HepG2 (cell line): ENCODE measurements around the gene KIF13A. TPM values are rescaled to one million over a fixed set of nuclear protein-coding genes. Genes with fewer than 3 reads are reported as not detected.

ENCODE experiments used
- CENPX ChIP-seq: sonication (generic); formaldehyde crosslinking; IDR thresholded peaks from 2 replicates; pipeline ENCODE4 v1.9.0; 2021; ENCODE audit warnings: mild to moderate bottlenecking, missing genetic modification reagents, moderate library complexity
- IKZF4 ChIP-seq: sonication (generic); formaldehyde crosslinking; IDR thresholded peaks from 2 replicates; pipeline ENCODE4 v1.5.1; 2020; ENCODE audit warnings: borderline replicate concordance, mild to moderate bottlenecking, low read depth, missing genetic modification reagents; ENCODE audit errors: not compliant biosample characterization
- MAFF ChIP-seq: IDR thresholded peaks from 2 replicates; pipeline ENCODE4 v1.6.1; 2011; ENCODE audit warnings: low read depth, low read length, improper control_type of control experiment
- TBP ChIP-seq: sonication (generic); formaldehyde crosslinking; IDR thresholded peaks from 2 replicates; pipeline ENCODE4 v1.5.0; 2020; ENCODE audit warnings: missing genetic modification reagents
- WIZ ChIP-seq: sonication (generic); formaldehyde crosslinking; IDR thresholded peaks from 2 replicates; pipeline ENCODE4 v1.5.1; 2020; ENCODE audit warnings: mild to moderate bottlenecking, missing genetic modification reagents
- ZNF292 ChIP-seq: sonication (generic); formaldehyde crosslinking; IDR thresholded peaks from 2 replicates; pipeline ENCODE4 v1.8.1; 2022; ENCODE audit warnings: mild to moderate bottlenecking, low read depth, missing genetic modification reagents, borderline replicate concordance
- polyA plus RNA-seq, 8 experiments: library from polyadenylated mRNA; depleted of rRNA in 3 of 8; stranded (reverse) in 7 of 8; unstranded in 1 of 8; fragments of >200 nt; fragmentation: Illumina TruSeq in 4 of 8; extraction: Trizol in 4 of 8; gene quantifications; 2 replicates each; pipeline versions ENCODE4 v1.2.1 to v1.2.3, GENCODE V29; 2011 to 2016; ENCODE audit warnings: low read depth in 4 of 8, missing spikeins in 1 of 8, mixed read lengths in 1 of 8; ENCODE audit not compliant: insufficient read depth in 1 of 8
- total RNA-seq, 5 experiments: library from RNA; depleted of rRNA; stranded (reverse); fragments of >200 nt; fragmentation: Illumina TruSeq; extraction: Trizol; gene quantifications; 2 replicates each; pipeline ENCODE4 v1.2.3, GENCODE V29; 2016; ENCODE audit warnings: low read depth in 1 of 5
- TF ChIP-seq, protein P1 (sequence below): sonication (generic); formaldehyde crosslinking; IDR thresholded peaks from 2 replicates; pipeline ENCODE4 v1.5.0; 2020; ENCODE audit warnings: mild to moderate bottlenecking, missing genetic modification reagents, borderline replicate concordance
- TF ChIP-seq, protein P2 (sequence below): sonication (generic); formaldehyde crosslinking; IDR thresholded peaks from 2 replicates; pipeline ENCODE4 v1.4.0; 2020; ENCODE audit warnings: missing genetic modification reagents
- TF ChIP-seq, protein P3 (sequence below): sonication (generic); formaldehyde crosslinking; IDR thresholded peaks from 2 replicates; pipeline ENCODE4 v1.8.1; 2023; ENCODE audit warnings: mild to moderate bottlenecking, missing genetic modification reagents

Gene KIF13A
- total and polyA plus RNA-seq, 2 of the 13 experiments (the other 11 are each of a cell fraction or from before 2014, with no cell fraction given) = 21.1 to 37.2 TPM

DNA sequence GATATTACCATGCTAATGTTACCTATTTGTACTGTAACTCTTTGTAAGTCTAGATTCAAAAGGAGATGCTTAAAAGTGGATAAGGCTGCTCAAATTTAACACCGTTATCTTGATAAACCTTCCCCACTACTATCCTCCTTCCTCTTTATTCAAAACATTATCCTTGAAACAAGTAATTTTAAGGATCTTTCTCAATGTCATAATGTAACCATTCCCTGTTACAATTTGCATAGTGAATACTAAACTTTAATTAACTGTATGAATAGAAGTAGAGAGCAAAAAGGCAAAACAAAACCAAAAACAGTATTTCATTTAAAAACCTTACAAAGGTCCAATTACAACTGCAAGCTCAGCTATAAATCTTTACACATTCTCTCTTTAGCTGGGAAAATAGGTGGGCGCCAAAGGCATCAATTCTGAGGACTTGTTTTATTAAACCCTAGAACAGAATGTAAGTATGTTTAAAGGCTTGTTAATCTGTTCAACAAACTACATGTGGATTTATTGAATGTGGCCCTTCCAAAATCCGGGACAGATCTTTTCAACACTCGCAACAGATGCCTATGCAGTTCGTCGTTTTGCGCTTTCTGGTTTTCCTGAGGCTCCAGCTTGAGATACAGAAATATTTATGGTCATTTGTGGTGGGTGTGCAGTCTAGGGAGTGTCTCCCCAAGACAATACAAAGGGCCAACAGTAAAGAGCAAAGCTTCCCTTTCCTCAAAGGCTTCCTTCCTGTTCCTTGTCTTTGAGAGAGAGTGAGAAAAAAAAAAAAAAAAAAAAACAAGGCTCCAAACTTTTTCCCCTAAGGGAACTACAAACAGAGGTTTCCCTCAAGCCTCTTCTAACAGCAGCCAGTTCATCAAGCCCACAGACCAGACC lies 15.1 kb downstream of the KIF13A start (continued):
- TF ChIP-seq, protein P1, sequence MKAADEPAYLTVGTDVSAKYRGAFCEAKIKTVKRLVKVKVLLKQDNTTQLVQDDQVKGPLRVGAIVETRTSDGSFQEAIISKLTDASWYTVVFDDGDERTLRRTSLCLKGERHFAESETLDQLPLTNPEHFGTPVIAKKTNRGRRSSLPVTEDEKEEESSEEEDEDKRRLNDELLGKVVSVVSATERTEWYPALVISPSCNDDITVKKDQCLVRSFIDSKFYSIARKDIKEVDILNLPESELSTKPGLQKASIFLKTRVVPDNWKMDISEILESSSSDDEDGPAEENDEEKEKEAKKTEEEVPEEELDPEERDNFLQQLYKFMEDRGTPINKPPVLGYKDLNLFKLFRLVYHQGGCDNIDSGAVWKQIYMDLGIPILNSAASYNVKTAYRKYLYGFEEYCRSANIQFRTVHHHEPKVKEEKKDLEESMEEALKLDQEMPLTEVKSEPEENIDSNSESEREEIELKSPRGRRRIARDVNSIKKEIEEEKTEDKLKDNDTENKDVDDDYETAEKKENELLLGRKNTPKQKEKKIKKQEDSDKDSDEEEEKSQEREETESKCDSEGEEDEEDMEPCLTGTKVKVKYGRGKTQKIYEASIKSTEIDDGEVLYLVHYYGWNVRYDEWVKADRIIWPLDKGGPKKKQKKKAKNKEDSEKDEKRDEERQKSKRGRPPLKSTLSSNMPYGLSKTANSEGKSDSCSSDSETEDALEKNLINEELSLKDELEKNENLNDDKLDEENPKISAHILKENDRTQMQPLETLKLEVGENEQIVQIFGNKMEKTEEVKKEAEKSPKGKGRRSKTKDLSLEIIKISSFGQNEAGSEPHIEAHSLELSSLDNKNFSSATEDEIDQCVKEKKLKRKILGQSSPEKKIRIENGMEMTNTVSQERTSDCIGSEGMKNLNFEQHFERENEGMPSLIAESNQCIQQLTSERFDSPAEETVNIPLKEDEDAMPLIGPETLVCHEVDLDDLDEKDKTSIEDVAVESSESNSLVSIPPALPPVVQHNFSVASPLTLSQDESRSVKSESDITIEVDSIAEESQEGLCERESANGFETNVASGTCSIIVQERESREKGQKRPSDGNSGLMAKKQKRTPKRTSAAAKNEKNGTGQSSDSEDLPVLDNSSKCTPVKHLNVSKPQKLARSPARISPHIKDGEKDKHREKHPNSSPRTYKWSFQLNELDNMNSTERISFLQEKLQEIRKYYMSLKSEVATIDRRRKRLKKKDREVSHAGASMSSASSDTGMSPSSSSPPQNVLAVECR (CRISPR knock-in tag) = no peak
- TF ChIP-seq WIZ (CRISPR knock-in tag) (no peak), TBP (CRISPR knock-in tag) (no peak), MAFF (0 out of 2 replicates have a peak, but pooled peaks have one; percentile 17), CENPX (CRISPR knock-in tag) (no peak), IKZF4 (no peak), ZNF292 (CRISPR knock-in tag) (no peak)
- TF ChIP-seq, protein P2, sequence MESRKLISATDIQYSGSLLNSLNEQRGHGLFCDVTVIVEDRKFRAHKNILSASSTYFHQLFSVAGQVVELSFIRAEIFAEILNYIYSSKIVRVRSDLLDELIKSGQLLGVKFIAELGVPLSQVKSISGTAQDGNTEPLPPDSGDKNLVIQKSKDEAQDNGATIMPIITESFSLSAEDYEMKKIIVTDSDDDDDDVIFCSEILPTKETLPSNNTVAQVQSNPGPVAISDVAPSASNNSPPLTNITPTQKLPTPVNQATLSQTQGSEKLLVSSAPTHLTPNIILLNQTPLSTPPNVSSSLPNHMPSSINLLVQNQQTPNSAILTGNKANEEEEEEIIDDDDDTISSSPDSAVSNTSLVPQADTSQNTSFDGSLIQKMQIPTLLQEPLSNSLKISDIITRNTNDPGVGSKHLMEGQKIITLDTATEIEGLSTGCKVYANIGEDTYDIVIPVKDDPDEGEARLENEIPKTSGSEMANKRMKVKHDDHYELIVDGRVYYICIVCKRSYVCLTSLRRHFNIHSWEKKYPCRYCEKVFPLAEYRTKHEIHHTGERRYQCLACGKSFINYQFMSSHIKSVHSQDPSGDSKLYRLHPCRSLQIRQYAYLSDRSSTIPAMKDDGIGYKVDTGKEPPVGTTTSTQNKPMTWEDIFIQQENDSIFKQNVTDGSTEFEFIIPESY = no peak
- TF ChIP-seq, protein P3, sequence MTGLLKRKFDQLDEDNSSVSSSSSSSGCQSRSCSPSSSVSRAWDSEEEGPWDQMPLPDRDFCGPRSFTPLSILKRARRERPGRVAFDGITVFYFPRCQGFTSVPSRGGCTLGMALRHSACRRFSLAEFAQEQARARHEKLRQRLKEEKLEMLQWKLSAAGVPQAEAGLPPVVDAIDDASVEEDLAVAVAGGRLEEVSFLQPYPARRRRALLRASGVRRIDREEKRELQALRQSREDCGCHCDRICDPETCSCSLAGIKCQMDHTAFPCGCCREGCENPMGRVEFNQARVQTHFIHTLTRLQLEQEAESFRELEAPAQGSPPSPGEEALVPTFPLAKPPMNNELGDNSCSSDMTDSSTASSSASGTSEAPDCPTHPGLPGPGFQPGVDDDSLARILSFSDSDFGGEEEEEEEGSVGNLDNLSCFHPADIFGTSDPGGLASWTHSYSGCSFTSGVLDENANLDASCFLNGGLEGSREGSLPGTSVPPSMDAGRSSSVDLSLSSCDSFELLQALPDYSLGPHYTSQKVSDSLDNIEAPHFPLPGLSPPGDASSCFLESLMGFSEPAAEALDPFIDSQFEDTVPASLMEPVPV (CRISPR knock-in tag) = no peak
